ENCODE measurements around the gene DNAJB8. TPM values are rescaled to one million over a fixed set of nuclear protein-coding genes. Genes with fewer than 3 reads are reported as not detected.

Gene DNAJB8
- polyA plus RNA-seq, 2 of the 4 experiments (the other 2 are of a cell fraction): not detected

DNA sequence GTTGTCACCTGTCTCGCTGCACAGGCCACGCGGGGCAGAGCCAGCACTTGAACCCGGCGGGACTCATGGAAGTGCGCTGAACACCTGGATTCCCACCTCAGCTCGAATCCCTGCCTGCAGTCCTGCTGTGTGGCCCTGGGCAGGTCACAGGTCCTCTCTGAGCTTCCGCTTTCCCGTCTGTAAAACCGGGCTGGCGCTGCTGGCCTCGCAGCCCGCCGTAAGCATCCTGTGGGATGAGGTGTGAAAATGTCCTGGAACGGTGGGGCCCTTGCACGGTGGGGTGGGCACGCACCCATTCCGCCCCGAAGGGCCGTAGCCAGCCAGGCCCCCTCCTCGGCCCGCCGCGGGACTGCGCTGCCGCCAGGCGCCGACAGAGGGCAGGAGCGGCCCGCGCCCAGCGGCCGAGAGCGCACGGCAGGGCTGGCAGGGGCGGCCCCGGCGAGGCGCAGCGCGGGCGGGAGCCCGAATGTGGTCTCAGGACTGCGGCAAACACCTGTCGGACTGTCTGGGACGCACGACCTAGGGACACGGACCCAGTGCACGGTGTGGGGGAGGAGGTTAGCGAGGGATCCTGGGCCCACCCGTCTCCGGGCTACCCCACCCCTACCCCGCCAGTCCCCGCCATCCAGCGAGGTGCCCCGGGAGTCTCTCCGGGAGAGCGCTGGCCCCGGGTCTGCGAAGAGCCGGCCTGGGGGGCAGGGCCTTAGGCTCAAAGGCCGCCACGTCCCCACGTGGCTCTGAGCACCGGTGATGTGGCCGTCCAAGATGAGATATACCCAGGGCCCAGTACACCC is 40.4 kb downstream of the DNAJB8 start:
- H3K27ac ChIP-seq: peak overlapping the region; percentile 54 to 83; a peak in 5 of 6 replicates
- peak; percentile 84 to 92 for ATAC-seq
- H3K4me1 ChIP-seq: 0 out of 3 replicates have a peak, but pooled peaks cover 3% of the 10 kb centered on the region
- CTCF ChIA-PET: interaction anchor here (0.6 to 4.8 kb wide), 38 partner anchors 8 to 303 kb away, joined by 3 to 57 read pairs (median 4); no protein-coding TSS in a partner anchor
- FAIRE-seq: no peak
- H3K9me3 ChIP-seq: no peaks in the 10 kb centered on the region
- H3K4me2 ChIP-seq: peak overlapping the region; percentile 82
- TF ChIP-seq NPAS2 (CRISPR knock-in tag; IDR thresholded peaks at IDR 0.05; ENCODE audit: borderline replicate concordance) (no peak), RNF2 (IDR thresholded peaks at IDR 0.05; ENCODE audit: borderline replicate concordance, low read depth) (no peak), RFX5 (IDR thresholded peaks at IDR 0.05) (no peak), CBX8 (IDR thresholded peaks at IDR 0.05) (no peak), CEBPB (IDR thresholded peaks at IDR 0.05) (no peak), RAD21 (conservative IDR thresholded peaks at IDR 0.05 in 1 of 2, IDR thresholded peaks at IDR 0.05 in 1 of 2) (peak; percentile 54 to 88), ZFP36 (IDR thresholded peaks at IDR 0.05; ENCODE audit: borderline replicate concordance, partially characterized antibody) (peak; percentile 65), EHMT2 (IDR thresholded peaks at IDR 0.05; ENCODE audit: low read depth) (no peak), FOXS1 (CRISPR knock-in tag; IDR thresholded peaks at IDR 0.05) (no peak), RARB (CRISPR knock-in tag; IDR thresholded peaks at IDR 0.05) (no peak), BHLHE40 (IDR thresholded peaks at IDR 0.05; ENCODE audit: low read depth, low read length) (no peak), FOSL2 (IDR thresholded peaks at IDR 0.05) (no peak), FOSL2 (CRISPR knock-in tag; IDR thresholded peaks at IDR 0.05) (no peak), SMC3 (IDR thresholded peaks at IDR 0.05) (peak; percentile 86), JUNB (IDR thresholded peaks at IDR 0.05) (no peak), POLR2A (IDR thresholded peaks at IDR 0.05; ENCODE audit: low read length) (no peak), HEYL (CRISPR knock-in tag; IDR thresholded peaks at IDR 0.05) (no peak), CHD2 (IDR thresholded peaks at IDR 0.05; ENCODE audit: low read length, partially characterized antibody) (no peak), EHF (CRISPR knock-in tag; IDR thresholded peaks at IDR 0.05) (no peak), ESRRA (IDR thresholded peaks at IDR 0.05; ENCODE audit: borderline replicate concordance, low read length) (no peak), PHF8 (IDR thresholded peaks at IDR 0.05; ENCODE audit: borderline replicate concordance, low read depth) (no peak), TFCP2L1 (CRISPR knock-in tag; IDR thresholded peaks at IDR 0.05) (no peak), JUN (IDR thresholded peaks at IDR 0.05) (no peak), POLR2AphosphoS2 (conservative IDR thresholded peaks at IDR 0.05; ENCODE audit: low read length) (no peak), CHD4 (IDR thresholded peaks at IDR 0.05; ENCODE audit: borderline replicate concordance) (no peak)
- TF ChIP-seq, protein P1, sequence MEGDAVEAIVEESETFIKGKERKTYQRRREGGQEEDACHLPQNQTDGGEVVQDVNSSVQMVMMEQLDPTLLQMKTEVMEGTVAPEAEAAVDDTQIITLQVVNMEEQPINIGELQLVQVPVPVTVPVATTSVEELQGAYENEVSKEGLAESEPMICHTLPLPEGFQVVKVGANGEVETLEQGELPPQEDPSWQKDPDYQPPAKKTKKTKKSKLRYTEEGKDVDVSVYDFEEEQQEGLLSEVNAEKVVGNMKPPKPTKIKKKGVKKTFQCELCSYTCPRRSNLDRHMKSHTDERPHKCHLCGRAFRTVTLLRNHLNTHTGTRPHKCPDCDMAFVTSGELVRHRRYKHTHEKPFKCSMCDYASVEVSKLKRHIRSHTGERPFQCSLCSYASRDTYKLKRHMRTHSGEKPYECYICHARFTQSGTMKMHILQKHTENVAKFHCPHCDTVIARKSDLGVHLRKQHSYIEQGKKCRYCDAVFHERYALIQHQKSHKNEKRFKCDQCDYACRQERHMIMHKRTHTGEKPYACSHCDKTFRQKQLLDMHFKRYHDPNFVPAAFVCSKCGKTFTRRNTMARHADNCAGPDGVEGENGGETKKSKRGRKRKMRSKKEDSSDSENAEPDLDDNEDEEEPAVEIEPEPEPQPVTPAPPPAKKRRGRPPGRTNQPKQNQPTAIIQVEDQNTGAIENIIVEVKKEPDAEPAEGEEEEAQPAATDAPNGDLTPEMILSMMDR (IDR thresholded peaks at IDR 0.05): peak; percentile 79
- TF ChIP-seq, protein P2, sequence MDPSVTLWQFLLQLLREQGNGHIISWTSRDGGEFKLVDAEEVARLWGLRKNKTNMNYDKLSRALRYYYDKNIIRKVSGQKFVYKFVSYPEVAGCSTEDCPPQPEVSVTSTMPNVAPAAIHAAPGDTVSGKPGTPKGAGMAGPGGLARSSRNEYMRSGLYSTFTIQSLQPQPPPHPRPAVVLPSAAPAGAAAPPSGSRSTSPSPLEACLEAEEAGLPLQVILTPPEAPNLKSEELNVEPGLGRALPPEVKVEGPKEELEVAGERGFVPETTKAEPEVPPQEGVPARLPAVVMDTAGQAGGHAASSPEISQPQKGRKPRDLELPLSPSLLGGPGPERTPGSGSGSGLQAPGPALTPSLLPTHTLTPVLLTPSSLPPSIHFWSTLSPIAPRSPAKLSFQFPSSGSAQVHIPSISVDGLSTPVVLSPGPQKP (IDR thresholded peaks at IDR 0.05; ENCODE audit: low read depth, low read length): no peak
- TF ChIP-seq, protein P3, sequence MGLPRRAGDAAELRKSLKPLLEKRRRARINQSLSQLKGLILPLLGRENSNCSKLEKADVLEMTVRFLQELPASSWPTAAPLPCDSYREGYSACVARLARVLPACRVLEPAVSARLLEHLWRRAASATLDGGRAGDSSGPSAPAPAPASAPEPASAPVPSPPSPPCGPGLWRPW (IDR thresholded peaks at IDR 0.05): no peak
- TF ChIP-seq, protein P4, sequence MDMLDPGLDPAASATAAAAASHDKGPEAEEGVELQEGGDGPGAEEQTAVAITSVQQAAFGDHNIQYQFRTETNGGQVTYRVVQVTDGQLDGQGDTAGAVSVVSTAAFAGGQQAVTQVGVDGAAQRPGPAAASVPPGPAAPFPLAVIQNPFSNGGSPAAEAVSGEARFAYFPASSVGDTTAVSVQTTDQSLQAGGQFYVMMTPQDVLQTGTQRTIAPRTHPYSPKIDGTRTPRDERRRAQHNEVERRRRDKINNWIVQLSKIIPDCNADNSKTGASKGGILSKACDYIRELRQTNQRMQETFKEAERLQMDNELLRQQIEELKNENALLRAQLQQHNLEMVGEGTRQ (IDR thresholded peaks at IDR 0.05): no peak
- TF ChIP-seq, protein P5, sequence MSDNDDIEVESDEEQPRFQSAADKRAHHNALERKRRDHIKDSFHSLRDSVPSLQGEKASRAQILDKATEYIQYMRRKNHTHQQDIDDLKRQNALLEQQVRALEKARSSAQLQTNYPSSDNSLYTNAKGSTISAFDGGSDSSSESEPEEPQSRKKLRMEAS (IDR thresholded peaks at IDR 0.05): no peak; the same call in 1 of the 2 replicates
- TF ChIP-seq, protein P6, sequence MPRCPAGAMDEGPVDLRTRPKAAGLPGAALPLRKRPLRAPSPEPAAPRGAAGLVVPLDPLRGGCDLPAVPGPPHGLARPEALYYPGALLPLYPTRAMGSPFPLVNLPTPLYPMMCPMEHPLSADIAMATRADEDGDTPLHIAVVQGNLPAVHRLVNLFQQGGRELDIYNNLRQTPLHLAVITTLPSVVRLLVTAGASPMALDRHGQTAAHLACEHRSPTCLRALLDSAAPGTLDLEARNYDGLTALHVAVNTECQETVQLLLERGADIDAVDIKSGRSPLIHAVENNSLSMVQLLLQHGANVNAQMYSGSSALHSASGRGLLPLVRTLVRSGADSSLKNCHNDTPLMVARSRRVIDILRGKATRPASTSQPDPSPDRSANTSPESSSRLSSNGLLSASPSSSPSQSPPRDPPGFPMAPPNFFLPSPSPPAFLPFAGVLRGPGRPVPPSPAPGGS (IDR thresholded peaks at IDR 0.05): no peak
- peak overlapping the region; percentile 30; the same call in 2 of the 3 replicates for H3K4me3 ChIP-seq
- 17% methylated on average over 6 of the region's 66 CpGs for WGBS (ENCODE audit: missing lambda C conversion rate)
- POLR2A ChIA-PET: no interaction called here
- DNase-seq (ENCODE audit: low read depth in 1 of 2, low spot score in 1 of 2): peak; percentile 17 to 61

Data from A549 (cell line).